Measurements from ENCODE around the gene NXPE4.
"Not testable (repeated sequence)": the region's sequence is repeated elsewhere in the genome, so short reads cannot be mapped to it uniquely, and the experiment has no call there.

The NXPE4 gene

GRCh38 chr11:114609429-114609828 is 13.8 kb upstream of the NXPE4 start:
- no peaks in the 10 kb centered on the region for H4K20me1 ChIP-seq (ENCODE audit: insufficient read depth, low read length)

GRCh38 chr11:114608605-114609004 is 13.0 kb upstream of the NXPE4 start:
- H3K36me3 ChIP-seq (ENCODE audit: insufficient read depth, low read length); H3K4me1 ChIP-seq (ENCODE audit: insufficient read depth, low read length, severe bottlenecking); H2AFZ ChIP-seq (ENCODE audit: low read length); H3K27me3 ChIP-seq (ENCODE audit: insufficient read depth, low read length); H3K27ac ChIP-seq (ENCODE audit: low read depth, low read length, poor library complexity, severe bottlenecking); H4K20me1 ChIP-seq (ENCODE audit: insufficient read depth, low read length); H3K79me2 ChIP-seq (ENCODE audit: insufficient read depth, low read length); H3K9me3 ChIP-seq (ENCODE audit: low read length); H3K9me2 ChIP-seq (ENCODE audit: low read depth, low read length); H3F3A ChIP-seq (ENCODE audit: insufficient read depth, low read length); H3K4me2 ChIP-seq (ENCODE audit: low read length); H3K4me3 ChIP-seq (ENCODE audit: low read depth, low read length, poor library complexity, severe bottlenecking); H3K9ac ChIP-seq (ENCODE audit: low read length): not testable (repeated sequence)

More at GRCh38 chr11:114609429-114609828, 13.8 kb upstream of the NXPE4 start:
- H3K27me3 ChIP-seq (ENCODE audit: insufficient read depth, low read length) = no peaks in the 10 kb centered on the region
- H3K4me1 ChIP-seq (ENCODE audit: insufficient read depth, low read length, severe bottlenecking) = no peaks in the 10 kb centered on the region
- H3K9ac ChIP-seq (ENCODE audit: low read length) = no peak overlapping the region
- no peaks in the 10 kb centered on the region for H3F3A ChIP-seq (ENCODE audit: insufficient read depth, low read length)
- H3K9me3 ChIP-seq (ENCODE audit: low read length) = no peaks in the 10 kb centered on the region
- H3K4me3 ChIP-seq (ENCODE audit: low read depth, low read length, poor library complexity, severe bottlenecking) = no peak overlapping the region
- TF ChIP-seq, protein P1, sequence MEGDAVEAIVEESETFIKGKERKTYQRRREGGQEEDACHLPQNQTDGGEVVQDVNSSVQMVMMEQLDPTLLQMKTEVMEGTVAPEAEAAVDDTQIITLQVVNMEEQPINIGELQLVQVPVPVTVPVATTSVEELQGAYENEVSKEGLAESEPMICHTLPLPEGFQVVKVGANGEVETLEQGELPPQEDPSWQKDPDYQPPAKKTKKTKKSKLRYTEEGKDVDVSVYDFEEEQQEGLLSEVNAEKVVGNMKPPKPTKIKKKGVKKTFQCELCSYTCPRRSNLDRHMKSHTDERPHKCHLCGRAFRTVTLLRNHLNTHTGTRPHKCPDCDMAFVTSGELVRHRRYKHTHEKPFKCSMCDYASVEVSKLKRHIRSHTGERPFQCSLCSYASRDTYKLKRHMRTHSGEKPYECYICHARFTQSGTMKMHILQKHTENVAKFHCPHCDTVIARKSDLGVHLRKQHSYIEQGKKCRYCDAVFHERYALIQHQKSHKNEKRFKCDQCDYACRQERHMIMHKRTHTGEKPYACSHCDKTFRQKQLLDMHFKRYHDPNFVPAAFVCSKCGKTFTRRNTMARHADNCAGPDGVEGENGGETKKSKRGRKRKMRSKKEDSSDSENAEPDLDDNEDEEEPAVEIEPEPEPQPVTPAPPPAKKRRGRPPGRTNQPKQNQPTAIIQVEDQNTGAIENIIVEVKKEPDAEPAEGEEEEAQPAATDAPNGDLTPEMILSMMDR (IDR thresholded peaks at IDR 0.05; ENCODE audit: low read length) = no peak
- TF ChIP-seq EZH2 (IDR thresholded peaks at IDR 0.05; ENCODE audit: borderline replicate concordance, low read length) = no peak
- H3K79me2 ChIP-seq (ENCODE audit: insufficient read depth, low read length) = no peaks in the 10 kb centered on the region
- no peaks in the 10 kb centered on the region for H3K36me3 ChIP-seq (ENCODE audit: insufficient read depth, low read length)
- H3K27ac ChIP-seq (ENCODE audit: low read depth, low read length, poor library complexity, severe bottlenecking) = no peak overlapping the region
- no peak overlapping the region for H3K4me2 ChIP-seq (ENCODE audit: low read length)
- no peak overlapping the region for H2AFZ ChIP-seq (ENCODE audit: low read length)
- no peaks in the 10 kb centered on the region for H3K9me2 ChIP-seq (ENCODE audit: low read depth, low read length)

DNA sequence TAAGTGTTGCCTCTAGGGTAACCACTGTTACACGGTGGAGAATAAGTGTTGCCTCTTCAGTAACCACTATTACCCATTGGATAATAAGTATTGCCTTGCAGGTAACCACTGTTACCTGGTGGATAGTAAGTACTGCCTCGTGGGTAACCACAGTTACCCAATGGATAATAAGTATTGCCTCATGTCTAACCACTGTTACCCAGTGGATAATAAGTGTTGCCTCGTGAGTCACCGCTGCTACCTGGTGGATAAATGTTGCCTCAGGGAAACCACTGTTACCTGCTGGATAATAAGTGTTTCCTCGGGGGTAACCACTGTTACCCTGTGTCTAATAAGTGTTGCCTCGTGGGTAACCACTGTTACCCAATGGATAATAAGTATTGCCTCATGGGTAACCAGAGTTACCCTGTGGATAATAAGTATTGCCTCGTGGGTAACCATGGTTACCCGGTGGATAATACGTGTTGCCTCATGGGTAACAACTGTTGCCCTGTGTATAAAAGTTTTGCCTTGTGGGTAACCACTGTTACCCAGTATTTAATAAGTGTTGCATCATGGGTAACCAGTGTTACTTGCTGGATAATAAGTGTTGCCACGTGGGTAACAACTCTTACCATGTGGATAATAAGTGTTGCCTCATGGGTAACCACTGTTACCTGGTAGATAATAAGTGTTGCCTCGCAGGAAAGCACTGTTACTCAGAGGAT is 12.3 kb upstream of the NXPE4 start:
- H3K27me3 ChIP-seq (ENCODE audit: insufficient read depth, low read length) = no peaks in the 10 kb centered on the region

GRCh38 chr11:114606802-114607075 is 11.2 kb upstream of the NXPE4 start:
- H3K4me2 ChIP-seq (ENCODE audit: low read length); H3K4me1 ChIP-seq (ENCODE audit: insufficient read depth, low read length, severe bottlenecking); H3K9me2 ChIP-seq (ENCODE audit: low read depth, low read length); H3K79me2 ChIP-seq (ENCODE audit: insufficient read depth, low read length); H3K4me3 ChIP-seq (ENCODE audit: low read depth, low read length, poor library complexity, severe bottlenecking); H3F3A ChIP-seq (ENCODE audit: insufficient read depth, low read length); H3K9me3 ChIP-seq (ENCODE audit: low read length); H2AFZ ChIP-seq (ENCODE audit: low read length); H3K27ac ChIP-seq (ENCODE audit: low read depth, low read length, poor library complexity, severe bottlenecking); H3K36me3 ChIP-seq (ENCODE audit: insufficient read depth, low read length); H3K9ac ChIP-seq (ENCODE audit: low read length); H3K27me3 ChIP-seq (ENCODE audit: insufficient read depth, low read length); H4K20me1 ChIP-seq (ENCODE audit: insufficient read depth, low read length): not testable (repeated sequence)

More for the DNA sequence above, 12.3 kb upstream of the NXPE4 start:
- H3K9me3 ChIP-seq (ENCODE audit: low read length) = no peaks in the 10 kb centered on the region
- H3K79me2 ChIP-seq (ENCODE audit: insufficient read depth, low read length) = no peaks in the 10 kb centered on the region
- H3K4me1 ChIP-seq (ENCODE audit: insufficient read depth, low read length, severe bottlenecking) = no peaks in the 10 kb centered on the region
- no peaks in the 10 kb centered on the region for H3F3A ChIP-seq (ENCODE audit: insufficient read depth, low read length)
- H3K4me3 ChIP-seq (ENCODE audit: low read depth, low read length, poor library complexity, severe bottlenecking) = no peak overlapping the region
- no peak for TF ChIP-seq EZH2 (IDR thresholded peaks at IDR 0.05; ENCODE audit: borderline replicate concordance, low read length)
- TF ChIP-seq, protein P1 (IDR thresholded peaks at IDR 0.05; ENCODE audit: low read length) = no peak
- no peak overlapping the region for H2AFZ ChIP-seq (ENCODE audit: low read length)
- no peak overlapping the region for H3K9ac ChIP-seq (ENCODE audit: low read length)
- no peaks in the 10 kb centered on the region for H4K20me1 ChIP-seq (ENCODE audit: insufficient read depth, low read length)
- H3K9me2 ChIP-seq (ENCODE audit: low read depth, low read length) = no peaks in the 10 kb centered on the region
- no peak overlapping the region for H3K27ac ChIP-seq (ENCODE audit: low read depth, low read length, poor library complexity, severe bottlenecking)
- no peak overlapping the region for H3K4me2 ChIP-seq (ENCODE audit: low read length)
- H3K36me3 ChIP-seq (ENCODE audit: insufficient read depth, low read length) = no peaks in the 10 kb centered on the region

Data from OCI-LY1 (cell line).